ENCODE data around the gene TMEM97. TPM values are rescaled to one million over a fixed set of nuclear protein-coding genes. Genes with fewer than 3 reads are reported as not detected.
A peak's percentile ranks its signal among the peaks of the same experiment; 100 is the strongest.

TMEM97 gene
- total and polyA plus RNA-seq, 2 experiments from 2014 or later, result 63.6 to 66.9 TPM

DNA sequence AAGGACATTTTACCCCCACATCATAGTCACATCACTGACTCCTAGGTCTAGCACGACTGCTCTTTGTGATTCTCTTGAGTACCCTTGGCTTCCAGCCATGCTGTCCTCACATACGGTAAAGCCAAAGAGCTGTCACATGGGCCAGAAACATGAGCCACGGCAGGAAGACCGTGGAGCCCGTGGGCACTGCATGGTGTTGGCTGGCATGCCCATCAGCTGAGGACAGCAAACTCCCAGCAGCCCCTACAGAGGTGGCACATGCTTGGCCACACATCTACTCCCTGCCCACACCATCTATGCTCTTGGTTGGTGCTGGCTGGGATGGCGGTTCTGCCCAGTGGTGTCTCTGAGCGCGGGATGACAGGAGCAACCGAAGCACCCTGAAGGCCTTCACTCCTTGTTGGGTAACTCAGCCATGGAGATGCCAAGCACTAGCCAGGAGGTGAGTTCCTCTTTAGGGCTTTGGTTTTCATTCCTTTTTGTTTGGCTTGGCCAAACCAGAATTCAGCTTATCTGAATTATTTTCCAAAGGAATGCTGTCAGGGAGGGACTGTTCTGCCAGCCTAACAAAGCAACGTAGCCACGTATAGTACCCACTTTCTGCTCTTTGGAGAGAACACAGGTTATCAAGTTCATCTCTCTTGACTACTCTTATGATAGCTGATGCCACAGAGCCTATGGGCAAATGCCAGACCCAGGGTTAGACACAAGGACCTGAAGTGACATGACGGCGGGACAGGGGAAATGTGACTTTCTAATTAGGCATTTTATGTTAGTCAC, 26.6 kb downstream of the TMEM97 start:
- H3K36me3 ChIP-seq (replicated peaks; ENCODE audit: insufficient read depth, low read depth), result no peaks in the 10 kb centered on the region
- no peak for TF ChIP-seq EZH2 (IDR thresholded peaks at IDR 0.05; ENCODE audit: borderline replicate concordance)
- no peak for TF ChIP-seq EZH2phosphoT487 (IDR thresholded peaks at IDR 0.05; ENCODE audit: low read depth, severe bottlenecking, unreplicated experiment)
- TF ChIP-seq, protein P1, sequence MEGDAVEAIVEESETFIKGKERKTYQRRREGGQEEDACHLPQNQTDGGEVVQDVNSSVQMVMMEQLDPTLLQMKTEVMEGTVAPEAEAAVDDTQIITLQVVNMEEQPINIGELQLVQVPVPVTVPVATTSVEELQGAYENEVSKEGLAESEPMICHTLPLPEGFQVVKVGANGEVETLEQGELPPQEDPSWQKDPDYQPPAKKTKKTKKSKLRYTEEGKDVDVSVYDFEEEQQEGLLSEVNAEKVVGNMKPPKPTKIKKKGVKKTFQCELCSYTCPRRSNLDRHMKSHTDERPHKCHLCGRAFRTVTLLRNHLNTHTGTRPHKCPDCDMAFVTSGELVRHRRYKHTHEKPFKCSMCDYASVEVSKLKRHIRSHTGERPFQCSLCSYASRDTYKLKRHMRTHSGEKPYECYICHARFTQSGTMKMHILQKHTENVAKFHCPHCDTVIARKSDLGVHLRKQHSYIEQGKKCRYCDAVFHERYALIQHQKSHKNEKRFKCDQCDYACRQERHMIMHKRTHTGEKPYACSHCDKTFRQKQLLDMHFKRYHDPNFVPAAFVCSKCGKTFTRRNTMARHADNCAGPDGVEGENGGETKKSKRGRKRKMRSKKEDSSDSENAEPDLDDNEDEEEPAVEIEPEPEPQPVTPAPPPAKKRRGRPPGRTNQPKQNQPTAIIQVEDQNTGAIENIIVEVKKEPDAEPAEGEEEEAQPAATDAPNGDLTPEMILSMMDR (IDR thresholded peaks at IDR 0.05; ENCODE audit: poor library complexity), result no peak
- H3K9me2 ChIP-seq (replicated peaks; ENCODE audit: insufficient read depth), result no peaks in the 10 kb centered on the region
- no peaks in the 10 kb centered on the region for H3K79me2 ChIP-seq
- H4K20me1 ChIP-seq (ENCODE audit: insufficient read depth, poor library complexity, severe bottlenecking), result no peaks in the 10 kb centered on the region
- peaks cover 11% of the 10 kb centered on the region for H3K4me1 ChIP-seq (ENCODE audit: insufficient read depth)
- H3K4me3 ChIP-seq, result no peak overlapping the region
- H3K9me3 ChIP-seq (ENCODE audit: low read depth), result no peaks in the 10 kb centered on the region
- WGBS (ENCODE audit: low lambda C conversion rate, missing lambda C conversion rate), result 88% methylated on average over 13 of the region's 13 CpGs
- H3K4me2 ChIP-seq, result no peak overlapping the region
- H3K27ac ChIP-seq, result peak overlapping the region; percentile 23
- no peak overlapping the region for H2AFZ ChIP-seq
- no peak for DNase-seq (ENCODE audit: low spot score)
- H3K27me3 ChIP-seq, result no peaks in the 10 kb centered on the region

DNA sequence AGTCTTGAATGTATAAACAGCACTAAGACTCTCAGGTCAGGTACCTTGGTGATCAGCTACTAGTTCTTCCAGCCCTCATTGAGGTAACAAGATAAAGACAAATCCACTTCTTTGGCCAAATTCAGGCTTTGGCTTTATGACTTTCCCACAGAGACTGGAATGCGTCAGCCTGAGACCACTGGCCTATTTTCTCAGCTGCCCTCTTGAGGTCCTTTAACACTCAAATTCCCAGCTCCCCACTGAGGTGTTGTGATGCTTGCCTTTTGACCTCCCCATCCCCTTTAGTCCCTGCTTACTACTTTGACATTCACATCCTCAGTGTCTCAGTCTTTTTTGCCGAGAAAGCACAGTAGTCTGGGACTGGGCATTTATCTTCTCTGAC, 27.2 kb downstream of the TMEM97 start:
- DNase-seq (ENCODE audit: low spot score), result no peak
- Histone ChIP-seq H3K36me3 (replicated peaks; ENCODE audit: insufficient read depth, low read depth) (no peaks in the 10 kb centered on the region), H3K9me3 (ENCODE audit: low read depth) (no peaks in the 10 kb centered on the region), H3K27ac (peak overlapping the region; percentile 23), H3K79me2 (no peaks in the 10 kb centered on the region), H3K4me3 (no peak overlapping the region), H3K4me1 (ENCODE audit: insufficient read depth) (peaks cover 11% of the 10 kb centered on the region), H3K27me3 (no peaks in the 10 kb centered on the region), H3K9me2 (replicated peaks; ENCODE audit: insufficient read depth) (no peaks in the 10 kb centered on the region), H4K20me1 (ENCODE audit: insufficient read depth, poor library complexity, severe bottlenecking) (no peaks in the 10 kb centered on the region), H3K4me2 (no peak overlapping the region), H2AFZ (no peak overlapping the region)
- WGBS (ENCODE audit: low lambda C conversion rate, missing lambda C conversion rate), result 88% methylated on average over 2 of the region's 2 CpGs
- no peak for TF ChIP-seq EZH2 (IDR thresholded peaks at IDR 0.05; ENCODE audit: borderline replicate concordance)
- TF ChIP-seq, protein P1 (IDR thresholded peaks at IDR 0.05; ENCODE audit: poor library complexity), result no peak
- TF ChIP-seq EZH2phosphoT487 (IDR thresholded peaks at IDR 0.05; ENCODE audit: low read depth, severe bottlenecking, unreplicated experiment), result no peak

DNA sequence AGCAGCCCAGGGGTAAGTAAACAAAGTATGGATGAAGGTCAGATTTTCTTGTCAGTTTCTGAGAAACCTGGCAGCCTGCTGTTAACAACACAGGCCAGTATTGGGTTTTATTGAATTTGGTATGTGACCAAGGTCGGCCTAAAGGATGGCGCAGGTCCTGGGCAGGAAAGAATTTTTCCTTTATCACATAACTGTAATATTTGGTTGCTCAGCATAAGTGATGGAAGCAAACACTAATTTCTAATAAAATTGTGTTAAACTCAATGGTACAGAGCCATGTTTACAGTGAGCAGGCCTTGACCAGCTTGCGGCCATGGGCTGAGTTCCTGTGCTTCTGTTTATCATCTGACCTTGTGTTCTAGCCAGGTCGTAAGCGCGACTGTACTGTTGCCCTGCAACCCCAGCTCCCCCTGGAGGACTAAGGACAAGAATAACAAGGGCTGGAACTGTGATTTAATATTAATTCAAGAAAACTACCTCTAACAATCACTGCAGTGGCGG, 27.8 kb downstream of the TMEM97 start:
- no peaks in the 10 kb centered on the region for H3K36me3 ChIP-seq (replicated peaks; ENCODE audit: insufficient read depth, low read depth)
- peak; percentile 62 for DNase-seq (ENCODE audit: low spot score)
- H3K9me2 ChIP-seq (replicated peaks; ENCODE audit: insufficient read depth), result no peaks in the 10 kb centered on the region
- no peak overlapping the region for H3K4me2 ChIP-seq
- no peaks in the 10 kb centered on the region for H3K27me3 ChIP-seq
- H3K27ac ChIP-seq, result peak overlapping the region; percentile 23
- no peaks in the 10 kb centered on the region for H3K9me3 ChIP-seq (ENCODE audit: low read depth)
- no peaks in the 10 kb centered on the region for H4K20me1 ChIP-seq (ENCODE audit: insufficient read depth, poor library complexity, severe bottlenecking)
- WGBS (ENCODE audit: low lambda C conversion rate, missing lambda C conversion rate), result 68% methylated on average over 7 of the region's 7 CpGs
- no peak overlapping the region for H2AFZ ChIP-seq
- H3K79me2 ChIP-seq, result no peaks in the 10 kb centered on the region
- peaks cover 11% of the 10 kb centered on the region for H3K4me1 ChIP-seq (ENCODE audit: insufficient read depth)
- TF ChIP-seq, protein P1 (IDR thresholded peaks at IDR 0.05; ENCODE audit: poor library complexity), result peak; percentile 38
- TF ChIP-seq EZH2 (IDR thresholded peaks at IDR 0.05; ENCODE audit: borderline replicate concordance), result no peak
- no peak for TF ChIP-seq EZH2phosphoT487 (IDR thresholded peaks at IDR 0.05; ENCODE audit: low read depth, severe bottlenecking, unreplicated experiment)
- H3K4me3 ChIP-seq, result no peak overlapping the region

Measured in hepatocyte (in vitro differentiated cells).